Nephron progenitor cell (in vitro differentiated cells): ENCODE data around the gene CCDC134.

ENCODE experiments used
- DNase-seq: peaks from one replicate; pipeline ENCODE4 v3.0.0; 2021
- H3K27ac Mint-ChIP-seq: 2 replicates; pipeline ENCODE4 v1.8.0; 2021; ENCODE audit warnings: mild to moderate bottlenecking, moderate library complexity, mixed read lengths
- H3K27me3 Mint-ChIP-seq: 2 replicates; pipeline ENCODE4 v1.8.0; 2021; ENCODE audit warnings: mild to moderate bottlenecking, low read depth, mixed read lengths; ENCODE audit not compliant: poor library complexity
- H3K36me3 Mint-ChIP-seq: 2 replicates; pipeline ENCODE4 v1.8.0; 2021; ENCODE audit warnings: low read depth, mixed read lengths
- H3K4me1 Mint-ChIP-seq: 2 replicates; pipeline ENCODE4 v1.8.0; 2021; ENCODE audit warnings: mixed read lengths
- H3K4me3 Mint-ChIP-seq: 2 replicates; pipeline ENCODE4 v1.8.0; 2021; ENCODE audit warnings: mild to moderate bottlenecking, moderate library complexity, mixed read lengths
- H3K9me3 Mint-ChIP-seq: 2 replicates; pipeline ENCODE4 v1.8.0; 2021; ENCODE audit warnings: mild to moderate bottlenecking, moderate library complexity, mixed read lengths
- TF ChIP-seq, protein P1 (sequence below): fragments of 200-600 bp; sonication (generic); IDR thresholded peaks from 2 replicates; pipeline ENCODE4 v1.5.0; 2021; ENCODE audit warnings: antibody characterized with exemption

CCDC134 gene

DNA sequence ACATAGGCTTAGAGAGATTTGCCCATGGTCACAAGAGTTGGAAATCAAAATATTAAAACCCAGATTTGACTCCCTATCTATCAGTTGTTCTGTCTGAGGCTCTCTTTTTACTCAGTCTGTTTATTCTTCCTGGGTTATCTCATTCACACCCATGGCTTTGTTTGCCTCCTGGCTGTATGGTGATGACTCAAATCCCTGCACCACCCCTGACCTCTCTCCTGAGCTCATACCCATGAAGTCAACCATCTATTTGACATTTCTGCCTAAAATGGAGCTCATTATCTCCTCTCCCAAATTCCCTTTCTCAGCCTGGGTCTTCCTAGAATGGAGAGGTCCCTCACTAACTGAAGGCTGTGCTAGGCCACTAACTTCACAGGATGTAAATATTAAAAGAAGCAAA lies 27.8 kb upstream of the CCDC134 start:
- peaks cover 9% of the 10 kb centered on the region for H3K27me3 Mint-ChIP-seq
- no peak for DNase-seq
- H3K9me3 Mint-ChIP-seq: peaks cover 4% of the 10 kb centered on the region
- TF ChIP-seq, protein P1, sequence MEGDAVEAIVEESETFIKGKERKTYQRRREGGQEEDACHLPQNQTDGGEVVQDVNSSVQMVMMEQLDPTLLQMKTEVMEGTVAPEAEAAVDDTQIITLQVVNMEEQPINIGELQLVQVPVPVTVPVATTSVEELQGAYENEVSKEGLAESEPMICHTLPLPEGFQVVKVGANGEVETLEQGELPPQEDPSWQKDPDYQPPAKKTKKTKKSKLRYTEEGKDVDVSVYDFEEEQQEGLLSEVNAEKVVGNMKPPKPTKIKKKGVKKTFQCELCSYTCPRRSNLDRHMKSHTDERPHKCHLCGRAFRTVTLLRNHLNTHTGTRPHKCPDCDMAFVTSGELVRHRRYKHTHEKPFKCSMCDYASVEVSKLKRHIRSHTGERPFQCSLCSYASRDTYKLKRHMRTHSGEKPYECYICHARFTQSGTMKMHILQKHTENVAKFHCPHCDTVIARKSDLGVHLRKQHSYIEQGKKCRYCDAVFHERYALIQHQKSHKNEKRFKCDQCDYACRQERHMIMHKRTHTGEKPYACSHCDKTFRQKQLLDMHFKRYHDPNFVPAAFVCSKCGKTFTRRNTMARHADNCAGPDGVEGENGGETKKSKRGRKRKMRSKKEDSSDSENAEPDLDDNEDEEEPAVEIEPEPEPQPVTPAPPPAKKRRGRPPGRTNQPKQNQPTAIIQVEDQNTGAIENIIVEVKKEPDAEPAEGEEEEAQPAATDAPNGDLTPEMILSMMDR: no peak
- no peaks in the 10 kb centered on the region for H3K36me3 Mint-ChIP-seq
- H3K4me3 Mint-ChIP-seq: no peak overlapping the region
- peaks cover 24% of the 10 kb centered on the region for H3K4me1 Mint-ChIP-seq
- H3K27ac Mint-ChIP-seq: no peak overlapping the region

DNA sequence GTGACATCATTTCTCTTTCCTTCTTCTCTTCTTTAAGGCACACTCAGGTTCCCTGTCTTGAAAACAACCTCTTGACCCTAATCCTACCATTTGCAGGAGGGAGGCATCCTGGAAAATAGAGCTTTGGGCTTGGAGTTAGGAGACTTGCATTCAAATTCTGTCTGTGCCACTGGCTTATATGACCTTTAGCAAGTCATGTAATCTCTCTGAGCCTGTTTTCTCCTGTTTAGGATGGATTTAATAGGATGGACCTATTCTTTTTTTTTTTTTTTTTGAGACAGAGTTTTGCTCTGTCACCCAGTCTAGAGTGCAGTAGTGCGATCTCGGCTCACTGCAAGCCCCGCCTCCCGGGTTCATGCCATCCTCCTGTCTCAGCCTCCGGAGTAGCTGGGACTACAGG lies 25.1 kb upstream of the CCDC134 start:
- H3K9me3 Mint-ChIP-seq: no peaks in the 10 kb centered on the region
- H3K4me3 Mint-ChIP-seq: no peak overlapping the region
- TF ChIP-seq, protein P1: no peak
- H3K36me3 Mint-ChIP-seq: no peaks in the 10 kb centered on the region
- H3K27ac Mint-ChIP-seq: no peak overlapping the region
- peaks cover 16% of the 10 kb centered on the region for H3K27me3 Mint-ChIP-seq
- DNase-seq: no peak
- peaks cover 21% of the 10 kb centered on the region for H3K4me1 Mint-ChIP-seq

DNA sequence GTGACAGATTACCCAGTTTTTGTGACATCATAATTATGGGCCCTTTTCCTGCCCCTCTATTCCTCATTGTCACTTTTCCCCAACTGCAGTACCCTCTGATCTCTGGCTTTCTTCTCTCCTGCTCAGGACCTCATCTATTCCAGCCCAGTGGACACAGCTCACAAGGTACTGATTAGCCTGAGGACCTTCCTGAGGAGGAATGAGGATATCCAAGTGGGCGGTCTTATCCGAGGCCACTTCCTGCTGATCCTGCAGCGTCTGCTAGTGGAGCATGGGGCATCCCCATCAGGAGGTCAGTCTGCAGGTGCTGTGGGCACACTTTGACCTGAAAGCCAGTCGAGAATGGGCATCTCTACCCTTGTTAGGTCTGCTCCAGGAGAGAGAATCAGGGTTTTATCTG lies 24.5 kb upstream of the CCDC134 start:
- Mint-ChIP-seq H3K36me3 (no peaks in the 10 kb centered on the region), H3K4me1 (peaks cover 27% of the 10 kb centered on the region), H3K9me3 (no peaks in the 10 kb centered on the region), H3K27me3 (peaks cover 16% of the 10 kb centered on the region), H3K27ac (no peak overlapping the region), H3K4me3 (no peak overlapping the region)
- TF ChIP-seq, protein P1: no peak
- no peak for DNase-seq

DNA sequence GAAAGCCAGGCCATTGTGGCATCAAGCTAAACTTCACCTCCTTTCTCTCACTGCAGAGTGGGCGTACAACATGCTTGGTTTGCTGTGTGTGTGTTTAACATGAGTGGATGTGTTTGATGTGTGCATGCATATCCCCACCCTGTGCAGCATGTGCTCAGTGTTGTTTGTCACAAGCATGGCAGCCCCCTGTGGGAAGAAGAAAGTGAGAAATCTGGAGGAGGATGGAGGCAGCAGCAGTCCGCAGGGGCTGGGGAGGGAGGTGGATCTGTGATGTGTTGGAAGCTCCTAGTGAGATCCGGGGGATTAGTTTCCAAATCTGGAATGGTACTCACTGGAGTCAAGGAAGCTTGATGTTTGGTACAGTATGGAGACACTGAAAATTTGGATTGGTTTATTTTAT lies 24.1 kb upstream of the CCDC134 start:
- Mint-ChIP-seq H3K27ac (no peak overlapping the region), H3K4me3 (no peak overlapping the region), H3K9me3 (no peaks in the 10 kb centered on the region), H3K36me3 (no peaks in the 10 kb centered on the region), H3K27me3 (peaks cover 16% of the 10 kb centered on the region), H3K4me1 (peaks cover 31% of the 10 kb centered on the region)
- no peak for DNase-seq
- TF ChIP-seq, protein P1: no peak

DNA sequence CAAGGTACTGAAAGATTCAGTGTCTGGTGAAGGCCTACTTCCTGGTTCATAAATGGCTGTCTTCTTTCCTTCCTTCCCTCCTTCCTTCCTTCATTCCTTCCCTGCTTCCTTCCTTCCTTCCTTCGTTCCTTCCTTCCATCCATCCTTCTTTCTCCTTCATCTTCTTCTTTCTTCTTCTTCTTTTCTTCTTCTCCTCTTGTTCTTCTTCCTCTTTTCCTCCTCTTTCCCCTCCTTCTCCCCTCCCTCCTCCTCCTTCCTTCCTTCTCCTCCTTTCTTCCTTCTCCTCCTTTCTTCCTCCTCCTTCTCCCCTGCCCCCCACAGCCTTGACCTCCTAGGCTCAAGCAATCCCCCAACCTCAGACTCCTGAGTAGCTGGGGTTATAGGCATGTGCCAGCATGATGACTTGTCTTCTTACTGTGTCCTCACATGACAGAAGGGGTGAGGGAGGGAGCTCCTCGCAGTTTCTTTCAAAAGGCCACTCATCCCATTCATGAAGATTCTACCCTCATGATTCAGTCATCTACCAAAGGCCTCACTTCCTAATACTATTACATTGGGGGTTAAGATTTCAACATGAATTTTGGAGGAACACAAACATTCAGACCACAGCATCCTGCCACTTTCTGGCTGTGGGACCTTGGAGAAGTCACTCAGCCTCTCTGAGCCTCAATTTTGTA lies 22.6 kb upstream of the CCDC134 start:
- TF ChIP-seq, protein P1: no peak
- DNase-seq: no peak
- Mint-ChIP-seq H3K36me3 (no peaks in the 10 kb centered on the region), H3K4me3 (no peak overlapping the region), H3K27me3 (peaks cover 18% of the 10 kb centered on the region), H3K9me3 (no peaks in the 10 kb centered on the region), H3K27ac (no peak overlapping the region), H3K4me1 (peaks cover 36% of the 10 kb centered on the region)

DNA sequence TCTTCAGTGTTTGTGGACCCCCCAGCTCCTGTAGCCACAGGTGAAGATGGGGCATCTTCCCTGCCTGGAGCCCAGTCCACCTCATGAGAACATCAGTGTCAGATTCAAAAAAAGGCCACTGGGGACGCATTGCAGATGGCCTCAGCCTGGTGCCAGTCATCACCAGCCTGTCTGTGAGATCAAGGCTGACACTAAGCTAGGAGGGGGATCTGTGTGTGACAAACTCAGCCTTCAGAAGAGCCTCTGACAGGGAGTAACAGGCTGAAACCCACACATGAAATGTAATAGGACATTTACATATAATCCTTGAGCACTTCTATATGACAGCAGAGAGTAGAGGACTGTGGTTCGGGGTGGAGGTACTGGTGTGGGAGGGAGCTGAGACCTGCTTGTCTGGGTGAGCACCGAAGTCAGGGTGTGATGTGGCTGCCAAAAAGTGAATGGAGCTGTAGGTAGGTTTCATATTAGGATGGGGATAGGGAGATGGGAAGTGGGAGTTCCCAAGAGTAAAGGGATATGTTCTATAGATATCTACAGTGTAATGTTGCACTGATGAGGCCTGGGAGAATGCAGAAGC lies 20.5 kb upstream of the CCDC134 start:
- TF ChIP-seq, protein P1: no peak
- H3K27ac Mint-ChIP-seq: no peak overlapping the region
- H3K36me3 Mint-ChIP-seq: no peaks in the 10 kb centered on the region
- H3K9me3 Mint-ChIP-seq: no peaks in the 10 kb centered on the region
- no peak overlapping the region for H3K4me3 Mint-ChIP-seq
- peaks cover 12% of the 10 kb centered on the region for H3K27me3 Mint-ChIP-seq
- DNase-seq: no peak
- H3K4me1 Mint-ChIP-seq: peaks cover 33% of the 10 kb centered on the region
